K562 (cell line): Measurements from ENCODE around the gene KRTAP17-1. TPM values are rescaled to one million over a fixed set of nuclear protein-coding genes. Genes with fewer than 3 reads are reported as not detected.

Experiments used
- ATAC-seq: fragments of 200-7000 bp; cut with Tn5 transposase; 3 replicates; pipeline ENCODE4 v1.9.1; 2020; ENCODE audit warnings: moderate library complexity
- BruUV-seq: library from RNA; stranded (reverse); fragments of 400-500 nt; replicated peaks from 2 replicates; lab custom pipeline; 2021; lab: Mats Ljungman, UMichigan
- CTCF ChIA-PET: fragments of 300-600 bp; formaldehyde crosslinking; extraction: SDS; loops from one replicate; lab custom pipeline; 2021; ENCODE audit warnings: low intra/inter-chr PET ratio; lab: Yijun Ruan, JAX
- POLR2A ChIA-PET: fragments of 300-600, 350-650 bp; sonication (Branson Sonifier 250); formaldehyde crosslinking; extraction: SDS; loops from one replicate; lab custom pipeline; 2021; ENCODE audit warnings: antibody characterized with exemption, inconsistent platforms; lab: Yijun Ruan, JAX
- DNase-seq, 4 experiments: peaks; one replicate each; pipeline versions ENCODE4 v3.0.0 to v3.0.0-alpha.2; 2011 to 2018; ENCODE audit warnings: low spot score in 3 of 4, mixed read lengths in 3 of 4; ENCODE audit errors: extremely low read depth in 1 of 4
- FAIRE-seq: peaks from 2 replicates; lab custom pipeline; 2011; peaks lifted over from hg19 to GRCh38; lab: Jason Lieb, UNC
- H2AFZ ChIP-seq: 2 replicates; pipeline ENCODE4 v1.6.0; 2011; ENCODE audit warnings: low read depth, low read length, control low read depth, inconsistent platforms
- H3K27ac ChIP-seq: fragments of 200-600 bp; 3 replicates; pipeline ENCODE4 v1.8.0; 2011; ENCODE audit warnings: low read depth, mild to moderate bottlenecking, control low read depth, inconsistent platforms, low read length, moderate library complexity, mixed read lengths; ENCODE audit errors: extremely low read depth
- H3K27me3 ChIP-seq, 2 experiments: fragments of 300-600 bp in 1 of 2; 2 replicates in 1 of 2; 3 replicates in 1 of 2; pipeline versions ENCODE4 v1.6.0 to v1.8.0; 2011; ENCODE audit warnings: inconsistent platforms in 2 of 2, low read length in 2 of 2, mild to moderate bottlenecking in 1 of 2, mixed read lengths in 1 of 2, moderate library complexity in 1 of 2; ENCODE audit not compliant: control insufficient read depth in 2 of 2, insufficient read depth in 2 of 2
- H3K36me3 ChIP-seq: fragments of 300-600 bp; 3 replicates; pipeline ENCODE4 v1.8.0; 2011; ENCODE audit warnings: mild to moderate bottlenecking, low read length, inconsistent platforms; ENCODE audit not compliant: control insufficient read depth, insufficient read depth
- H3K4me1 ChIP-seq, 2 experiments: fragments of 200-600 bp in 1 of 2; replicated peaks in 1 of 2; 2 replicates in 1 of 2; 3 replicates in 1 of 2; pipeline versions ENCODE4 v1.5.1 to v1.8.0; 2011; ENCODE audit warnings: inconsistent platforms in 2 of 2, low read length in 2 of 2, mild to moderate bottlenecking in 1 of 2, mixed read lengths in 1 of 2, moderate library complexity in 1 of 2; ENCODE audit not compliant: control insufficient read depth in 2 of 2, insufficient read depth in 2 of 2
- H3K4me2 ChIP-seq: 2 replicates; pipeline ENCODE4 v1.6.1; 2011; ENCODE audit warnings: low read length, control low read depth, inconsistent platforms, mixed read lengths; ENCODE audit not compliant: insufficient read depth
- H3K4me3 ChIP-seq: fragments of 200-600 bp; sonication (generic), shearing (Covaris generic); 2 replicates; pipeline ENCODE4 v1.5.1; 2016; ENCODE audit warnings: control low read depth, inconsistent platforms
- H3K79me2 ChIP-seq: fragments of 200-600 bp; 3 replicates; pipeline ENCODE4 v1.8.0; 2011; ENCODE audit warnings: low read length, inconsistent platforms; ENCODE audit not compliant: control insufficient read depth, insufficient read depth
- H3K9ac ChIP-seq, 2 experiments: 2 replicates each; pipeline versions ENCODE4 v1.6.0 to v1.6.1; 2011; ENCODE audit warnings: low read depth in 2 of 2, low read length in 2 of 2, control low read depth in 1 of 2, inconsistent platforms in 1 of 2, mild to moderate bottlenecking in 1 of 2, mixed read lengths in 1 of 2; ENCODE audit not compliant: insufficient read depth in 1 of 2
- H3K9me1 ChIP-seq: one replicate; pipeline ENCODE4 v1.6.0; 2011; ENCODE audit warnings: inconsistent platforms, mild to moderate bottlenecking, low read length, moderate library complexity; ENCODE audit not compliant: control insufficient read depth, insufficient read depth
- H3K9me3 ChIP-seq: replicated peaks from 2 replicates; pipeline ENCODE4 v1.5.1; 2011; ENCODE audit warnings: low read depth, low read length, inconsistent platforms; ENCODE audit not compliant: control insufficient read depth, insufficient read depth
- H4K20me1 ChIP-seq: replicated peaks from 2 replicates; pipeline ENCODE4 v1.6.1; 2011; ENCODE audit warnings: low read length, inconsistent platforms, mixed read lengths; ENCODE audit not compliant: control insufficient read depth, insufficient read depth
- CEBPB ChIP-seq: fragments of 450-650 bp; IDR thresholded peaks from 2 replicates; pipeline ENCODE4 v1.6.1; 2016; ENCODE audit warnings: missing genetic modification characterization, missing compliant biosample characterization
- CEBPG ChIP-seq, 3 experiments: fragments of 200-800 bp in 1 of 3; sonication (Bioruptor generic) in 1 of 3; sonication (generic) in 1 of 3; formaldehyde crosslinking in 1 of 3; IDR thresholded peaks in 2 of 3; conservative IDR thresholded peaks in 1 of 3; 2 replicates each; pipeline versions ENCODE4 v1.6.1 to v1.8.0; 2016 to 2022; ENCODE audit warnings: missing compliant biosample characterization in 2 of 3, missing genetic modification characterization in 2 of 3, mild to moderate bottlenecking in 1 of 3, missing genetic modification reagents in 1 of 3
- E2F1 ChIP-seq: sonication (generic); formaldehyde crosslinking; IDR thresholded peaks from 2 replicates; pipeline ENCODE4 v1.8.1; 2023; ENCODE audit warnings: mild to moderate bottlenecking, missing genetic modification reagents, moderate library complexity
- FOXJ3 ChIP-seq: sonication (generic); formaldehyde crosslinking; IDR thresholded peaks from 2 replicates; pipeline ENCODE4 v1.4.0; 2020; ENCODE audit warnings: mild to moderate bottlenecking, missing genetic modification reagents
- FOXM1 ChIP-seq, 2 experiments: fragments of 450-650 bp in 1 of 2; sonication (generic) in 1 of 2; formaldehyde crosslinking in 1 of 2; IDR thresholded peaks; 2 replicates each; pipeline versions ENCODE4 v1.6.1 to v1.9.0; 2017 to 2022; ENCODE audit warnings: low read depth in 2 of 2, mild to moderate bottlenecking in 2 of 2, missing genetic modification reagents in 1 of 2, moderate library complexity in 1 of 2
- HDGF ChIP-seq: fragments of 450-650 bp; IDR thresholded peaks from 2 replicates; pipeline ENCODE4 v1.6.1; 2016
- IRF2 ChIP-seq: sonication (generic); formaldehyde crosslinking; IDR thresholded peaks from 2 replicates; pipeline ENCODE4 v1.8.1; 2022; ENCODE audit warnings: mild to moderate bottlenecking, missing genetic modification reagents
- MAFF ChIP-seq: IDR thresholded peaks from 2 replicates; pipeline ENCODE4 v1.6.1; 2012; ENCODE audit warnings: low read length, improper control_type of control experiment
- PCBP1 ChIP-seq: fragments of 200-400 bp; formaldehyde crosslinking; IDR thresholded peaks from 2 replicates; pipeline ENCODE4 v1.6.1; 2018; ENCODE audit warnings: mild to moderate bottlenecking, low read depth, low read length; ENCODE audit not compliant: poor library complexity, severe bottlenecking
- RBM14 ChIP-seq: fragments of 200-400 bp; formaldehyde crosslinking; IDR thresholded peaks from 2 replicates; pipeline ENCODE4 v1.6.1; 2018; ENCODE audit warnings: low read depth, mild to moderate bottlenecking, low read length, moderate library complexity, borderline replicate concordance; ENCODE audit not compliant: insufficient read depth
- SUPT5H ChIP-seq: fragments of 450-650 bp; IDR thresholded peaks from 2 replicates; pipeline ENCODE4 v1.6.1; 2016
- ZNF146 ChIP-seq: IDR thresholded peaks from one replicate; pipeline ENCODE4 v1.6.1; 2018; ENCODE audit warnings: missing compliant biosample characterization; ENCODE audit not compliant: unreplicated experiment
- ZNF436 ChIP-seq: fragments of 250-450, 450-650 bp; sonication (Bioruptor Pico); formaldehyde crosslinking; IDR thresholded peaks from 2 replicates; pipeline ENCODE4 v1.7.0; 2020; ENCODE audit warnings: mild to moderate bottlenecking
- ZNF77 ChIP-seq: fragments of 250-450 bp; sonication (Bioruptor Pico); IDR thresholded peaks from 2 replicates; pipeline ENCODE4 v1.5.0; 2020
- WGBS: fragments of 100-300 bp; shearing (Covaris generic); methylation state at CpG from one replicate; pipeline ENCODE4 v1.1.6; 2016; ENCODE audit warnings: low coverage, mixed read lengths; ENCODE audit not compliant: insufficient coverage; ENCODE audit errors: missing lambda C conversion rate; 5-methylcytosine and 5-hydroxymethylcytosine counted together
- in situ Hi-C: fragments of 300-500 bp; cut with MboI; formaldehyde crosslinking; loops from 4 replicates; pipeline ENCODE4 v1.15.0; 2018; ENCODE audit warnings: inconsistent platforms, mixed read lengths
- intact Hi-C: fragments of 100-400 bp; cut with micrococcal nuclease; formaldehyde crosslinking; loops from 2 replicates; pipeline ENCODE4 v1.14.2; 2022
- polyA plus RNA-seq, 8 experiments: library from polyadenylated mRNA; depleted of rRNA in 4 of 8; stranded (reverse) in 5 of 8; unstranded in 3 of 8; fragments of >200 nt; fragmentation: Nextera tagmentation in 2 of 8; fragmentation: Illumina TruSeq in 1 of 8; extraction: Ambion mirVana in 2 of 8; extraction: Trizol in 1 of 8; gene quantifications; 2 replicates each; pipeline versions ENCODE4 v1.2.1 to v1.2.3, GENCODE V29; 2011 to 2014; ENCODE audit warnings: inconsistent platforms in 1 of 8, missing spikeins in 1 of 8
- total RNA-seq, 7 experiments: library from RNA; depleted of rRNA in 6 of 7; stranded (reverse); fragments of >200 nt in 6 of 7; fragmentation: Illumina TruSeq in 2 of 7; extraction: Trizol in 2 of 7; gene quantifications; 2 replicates each; pipeline versions ENCODE4 v1.2.1 to v1.2.3, GENCODE V29; 2011 to 2021; ENCODE audit warnings: low replicate concordance in 1 of 7
- TF ChIP-seq, protein P1 (sequence below): sonication (generic); IDR thresholded peaks from 2 replicates; pipeline ENCODE4 v1.6.1; 2016

The KRTAP17-1 gene
- total and polyA plus RNA-seq, 9 of the 15 experiments (the other 6 are each of a cell fraction or from before 2014, with no cell fraction given) = not detected

DNA sequence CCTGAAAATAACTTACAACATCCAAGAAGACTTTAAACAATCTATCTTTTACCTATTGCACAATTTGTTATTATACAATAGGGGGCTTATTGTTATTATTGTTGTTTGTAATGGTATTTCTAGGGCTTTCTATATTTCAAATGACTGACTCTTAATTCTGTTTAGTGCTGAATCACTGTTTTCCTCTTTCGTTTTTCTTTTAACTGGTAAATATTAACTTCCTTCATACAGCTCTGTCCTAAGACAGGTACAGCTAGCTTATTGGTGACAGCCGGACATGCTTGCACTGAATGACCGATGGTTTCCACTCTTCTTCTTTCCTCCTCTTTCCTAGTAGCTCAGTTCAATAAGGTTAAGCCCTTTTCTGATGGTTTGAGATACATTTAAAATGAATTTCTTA, 28.5 kb downstream of the KRTAP17-1 start:
- Histone ChIP-seq H3K9me3 (no peaks in the 10 kb centered on the region), H3K27me3 (peaks cover 3 to 5% of the 10 kb centered on the region in 2 experiments; a peak in 2 of 5 replicates), H3K36me3 (no peaks in the 10 kb centered on the region), H3K4me1 (no peaks in the 10 kb centered on the region), H3K4me3 (no peak overlapping the region), H3K9ac (no peak overlapping the region), H2AFZ (no peak overlapping the region), H3K4me2 (no peak overlapping the region), H3K9me1 (no peaks in the 10 kb centered on the region), H3K27ac (no peak overlapping the region), H4K20me1 (no peaks in the 10 kb centered on the region), H3K79me2 (no peaks in the 10 kb centered on the region)
- in situ Hi-C loops = no loop called here
- FAIRE-seq (no peak), ATAC-seq (no peak), DNase-seq (peak in 2 of 4 experiments; percentile 0)
- no TSS peak for BruUV-seq
- WGBS = 3% methylated on average over 3 of the region's 3 CpGs
- intact Hi-C loops = no loop called here
- peak; percentile 38; the same call in 1 of the 2 replicates for TF ChIP-seq CEBPB (tag)
- no peak for TF ChIP-seq E2F1 (CRISPR knock-in tag)
- no peak for TF ChIP-seq CEBPG (CRISPR knock-in tag; IDR thresholded peaks at IDR 0.05)
- TF ChIP-seq CEBPG (tag; conservative IDR thresholded peaks at IDR 0.05 in 1 of 2, IDR thresholded peaks at IDR 0.05 in 1 of 2) = peak in 1 of 2 experiments; percentile 48; a peak in 2 of 4 replicates
- ChIA-PET CTCF (no interaction called here), POLR2A (no interaction called here)

GRCh38 chr17:41284546-41284945, 31.0 kb downstream of the KRTAP17-1 start:
- H3K9me1 ChIP-seq = no peaks in the 10 kb centered on the region
- H3K9me3 ChIP-seq = no peaks in the 10 kb centered on the region
- 0% methylated on average over 2 of the region's 2 CpGs for WGBS
- H3K27me3 ChIP-seq = peaks cover 3 to 5% of the 10 kb centered on the region in 2 experiments; a peak in 2 of 5 replicates
- H3K27ac ChIP-seq = no peak overlapping the region
- DNase-seq = peak in 3 of 4 experiments; percentile 0 to 1 (median 0)
- no peak for ATAC-seq
- H3K4me1 ChIP-seq = no peaks in the 10 kb centered on the region
- CTCF ChIA-PET = interaction anchor here (1.3 kb wide), 1 partner anchor 375 kb away, joined by 3 read pairs; no protein-coding TSS in a partner anchor
- no peak overlapping the region for H3K4me2 ChIP-seq
- H4K20me1 ChIP-seq = no peaks in the 10 kb centered on the region
- intact Hi-C loops (no loop called here), in situ Hi-C loops (no loop called here)
- H2AFZ ChIP-seq = no peak overlapping the region
- no peak overlapping the region for H3K9ac ChIP-seq
- H3K4me3 ChIP-seq = no peak overlapping the region
- POLR2A ChIA-PET = no interaction called here
- H3K79me2 ChIP-seq = no peaks in the 10 kb centered on the region
- H3K36me3 ChIP-seq = no peaks in the 10 kb centered on the region
- no peak for FAIRE-seq
- BruUV-seq = no TSS peak
- TF ChIP-seq ZNF146 (CRISPR knock-in tag) (no peak), FOXJ3 (CRISPR knock-in tag) (no peak), IRF2 (CRISPR knock-in tag) (no peak), FOXM1 (IDR thresholded peaks at IDR 0.05; ENCODE audit: low read depth) (no peak), FOXM1 (CRISPR knock-in tag; IDR thresholded peaks at IDR 0.05; ENCODE audit: low read depth) (no peak), ZNF77 (no peak), RBM14 (no peak), PCBP1 (no peak), MAFF (no peak), ZNF436 (no peak), SUPT5H (no peak), HDGF (no peak)
- TF ChIP-seq, protein P1, sequence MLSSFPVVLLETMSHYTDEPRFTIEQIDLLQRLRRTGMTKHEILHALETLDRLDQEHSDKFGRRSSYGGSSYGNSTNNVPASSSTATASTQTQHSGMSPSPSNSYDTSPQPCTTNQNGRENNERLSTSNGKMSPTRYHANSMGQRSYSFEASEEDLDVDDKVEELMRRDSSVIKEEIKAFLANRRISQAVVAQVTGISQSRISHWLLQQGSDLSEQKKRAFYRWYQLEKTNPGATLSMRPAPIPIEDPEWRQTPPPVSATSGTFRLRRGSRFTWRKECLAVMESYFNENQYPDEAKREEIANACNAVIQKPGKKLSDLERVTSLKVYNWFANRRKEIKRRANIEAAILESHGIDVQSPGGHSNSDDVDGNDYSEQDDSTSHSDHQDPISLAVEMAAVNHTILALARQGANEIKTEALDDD = no peak
